PC-9 (cell line): Measurements from ENCODE around the gene YTHDC1.

Experiments
- EZH2 ChIP-seq: fragments of 200-600 bp; sonication (generic); IDR thresholded peaks from 2 replicates; pipeline ENCODE4 v1.8.0; 2017; ENCODE audit warnings: antibody characterized with exemption, low read depth
- TF ChIP-seq, protein P1 (sequence below): fragments of 200-600 bp; sonication (generic); conservative IDR thresholded peaks from 2 replicates; pipeline ENCODE4 v1.6.1; 2017; ENCODE audit warnings: mixed run types, antibody characterized with exemption, mild to moderate bottlenecking, moderate library complexity

DNA sequence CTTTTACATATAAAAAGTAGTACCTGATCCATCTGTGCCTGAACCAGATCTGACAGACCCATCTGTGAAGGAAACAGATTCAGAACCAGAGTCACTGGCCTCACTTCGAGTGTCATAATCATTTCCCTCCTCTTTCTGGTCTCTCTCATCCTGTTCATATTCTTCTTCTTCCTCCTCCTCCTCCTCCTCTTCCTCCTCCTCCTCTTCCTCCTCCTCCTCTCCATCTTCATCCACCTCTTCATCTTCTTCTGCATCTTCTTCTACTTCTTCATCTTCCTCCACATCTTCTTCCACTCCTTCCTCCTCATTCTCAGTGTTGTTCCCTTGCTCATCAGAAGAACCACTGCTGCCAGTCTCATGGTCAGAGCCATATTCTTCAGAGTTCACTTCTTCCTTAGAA, 12.9 kb downstream of the YTHDC1 start:
- TF ChIP-seq EZH2: no peak
- TF ChIP-seq, protein P1, sequence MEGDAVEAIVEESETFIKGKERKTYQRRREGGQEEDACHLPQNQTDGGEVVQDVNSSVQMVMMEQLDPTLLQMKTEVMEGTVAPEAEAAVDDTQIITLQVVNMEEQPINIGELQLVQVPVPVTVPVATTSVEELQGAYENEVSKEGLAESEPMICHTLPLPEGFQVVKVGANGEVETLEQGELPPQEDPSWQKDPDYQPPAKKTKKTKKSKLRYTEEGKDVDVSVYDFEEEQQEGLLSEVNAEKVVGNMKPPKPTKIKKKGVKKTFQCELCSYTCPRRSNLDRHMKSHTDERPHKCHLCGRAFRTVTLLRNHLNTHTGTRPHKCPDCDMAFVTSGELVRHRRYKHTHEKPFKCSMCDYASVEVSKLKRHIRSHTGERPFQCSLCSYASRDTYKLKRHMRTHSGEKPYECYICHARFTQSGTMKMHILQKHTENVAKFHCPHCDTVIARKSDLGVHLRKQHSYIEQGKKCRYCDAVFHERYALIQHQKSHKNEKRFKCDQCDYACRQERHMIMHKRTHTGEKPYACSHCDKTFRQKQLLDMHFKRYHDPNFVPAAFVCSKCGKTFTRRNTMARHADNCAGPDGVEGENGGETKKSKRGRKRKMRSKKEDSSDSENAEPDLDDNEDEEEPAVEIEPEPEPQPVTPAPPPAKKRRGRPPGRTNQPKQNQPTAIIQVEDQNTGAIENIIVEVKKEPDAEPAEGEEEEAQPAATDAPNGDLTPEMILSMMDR: no peak
